Activated B cell treated with CpG ODN at 0.5 μM for 24 hours (primary cell): Measurements from ENCODE around the gene SLC6A6. TPM values are rescaled to one million over a fixed set of nuclear protein-coding genes. Genes with fewer than 3 reads are reported as not detected.

Experiments used
- ATAC-seq: fragments of 200-7000 bp; cut with Tn5 transposase; one replicate; pipeline ENCODE4 v1.10.0; 2021; ENCODE audit warnings: low read depth, mild to moderate bottlenecking, moderate library complexity
- CTCF ChIA-PET: fragments of 350-600 bp; sonication (Branson Sonifier 250); formaldehyde crosslinking; loops from one replicate; lab custom pipeline; 2021; ENCODE audit warnings: antibody characterized with exemption; lab: Charles Lee
- POLR2A ChIA-PET: fragments of 350-600 bp; sonication (Branson Sonifier 250); formaldehyde crosslinking; loops from one replicate; lab custom pipeline; 2021; ENCODE audit warnings: antibody characterized with exemption; lab: Charles Lee
- DNase-seq: peaks from one replicate; pipeline ENCODE4 v3.0.0; 2022
- H3K27ac Mint-ChIP-seq: one replicate; pipeline ENCODE4 v1.8.0; 2020; ENCODE audit warnings: mixed read lengths
- H3K27me3 Mint-ChIP-seq: one replicate; pipeline ENCODE4 v1.8.0; 2021; ENCODE audit warnings: mixed read lengths
- H3K36me3 Mint-ChIP-seq: one replicate; pipeline ENCODE4 v1.8.0; 2021; ENCODE audit warnings: low read depth, mixed read lengths
- H3K4me1 Mint-ChIP-seq: one replicate; pipeline ENCODE4 v1.8.0; 2021; ENCODE audit warnings: mixed read lengths
- H3K4me3 Mint-ChIP-seq: one replicate; pipeline ENCODE4 v1.8.0; 2020; ENCODE audit warnings: mild to moderate bottlenecking, mixed read lengths
- H3K9me3 Mint-ChIP-seq: one replicate; pipeline ENCODE4 v1.8.0; 2020; ENCODE audit warnings: mixed read lengths
- CTCF ChIP-seq: fragments of 200-600 bp; IDR thresholded peaks from one replicate; pipeline ENCODE4 v1.8.0; 2022; ENCODE audit warnings: antibody characterized with exemption, mild to moderate bottlenecking
- intact Hi-C: fragments of 100-400 bp; cut with micrococcal nuclease; formaldehyde crosslinking; loops from one replicate; pipeline ENCODE4 v1.15.1; 2024
- total RNA-seq: library from RNA; stranded (reverse); gene quantifications from 2 replicates; pipeline ENCODE4 v1.2.3, GENCODE V29; 2022

The SLC6A6 gene
- total RNA-seq, 1 donor from 2014 or later, result 67.3 TPM

GRCh38 chr3:14475621-14476020 lies 73.2 kb downstream of the SLC6A6 start:
- no peaks in the 10 kb centered on the region for H3K9me3 Mint-ChIP-seq
- H3K36me3 Mint-ChIP-seq, result peaks cover 90% of the 10 kb centered on the region
- ChIA-PET POLR2A (no interaction called here), CTCF (interaction anchor here (1.5 to 3.5 kb wide), 2 partner anchors 8 to 272 kb away, joined by 4 to 14 read pairs; no protein-coding TSS in a partner anchor)
- peaks cover 3% of the 10 kb centered on the region for H3K4me1 Mint-ChIP-seq
- H3K27ac Mint-ChIP-seq, result no peak overlapping the region
- intact Hi-C loops, result no loop called here
- DNase-seq (no peak), ATAC-seq (no peak)
- no peak overlapping the region for H3K4me3 Mint-ChIP-seq
- no peak for TF ChIP-seq CTCF
- no peaks in the 10 kb centered on the region for H3K27me3 Mint-ChIP-seq

GRCh38 chr3:14476583-14477265 lies 74.3 kb downstream of the SLC6A6 start:
- no peak overlapping the region for H3K4me3 Mint-ChIP-seq
- ChIA-PET POLR2A (no interaction called here), CTCF (interaction anchor here (1.5 to 3.5 kb wide), 2 partner anchors 9 to 273 kb away, joined by 4 to 14 read pairs; no protein-coding TSS in a partner anchor)
- H3K9me3 Mint-ChIP-seq, result no peaks in the 10 kb centered on the region
- no peaks in the 10 kb centered on the region for H3K27me3 Mint-ChIP-seq
- peaks cover 92% of the 10 kb centered on the region for H3K36me3 Mint-ChIP-seq
- ATAC-seq, result no peak
- TF ChIP-seq CTCF, result no peak
- H3K4me1 Mint-ChIP-seq, result peaks cover 3% of the 10 kb centered on the region
- no peak overlapping the region for H3K27ac Mint-ChIP-seq
- no peak for DNase-seq
- intact Hi-C loops, result no loop called here

GRCh38 chr3:14477311-14477935 lies 75.0 kb downstream of the SLC6A6 start:
- DNase-seq, result no peak
- H3K36me3 Mint-ChIP-seq, result peaks cover 91% of the 10 kb centered on the region

GRCh38 chr3:14478956-14479550 lies 76.6 kb downstream of the SLC6A6 start:
- ChIA-PET CTCF (no interaction called here), POLR2A (no interaction called here)
- Mint-ChIP-seq H3K9me3 (no peaks in the 10 kb centered on the region), H3K27ac (no peak overlapping the region), H3K36me3 (peaks cover 92% of the 10 kb centered on the region), H3K4me1 (no peaks in the 10 kb centered on the region), H3K27me3 (no peaks in the 10 kb centered on the region), H3K4me3 (no peak overlapping the region)
- no peak for DNase-seq
- no peak for ATAC-seq
- no peak for TF ChIP-seq CTCF
- intact Hi-C loops, result no loop called here

More at GRCh38 chr3:14477311-14477935, 75.0 kb downstream of the SLC6A6 start:
- intact Hi-C loops, result no loop called here
- POLR2A ChIA-PET, result interaction anchor here (0.7 kb wide), 1 partner anchor 23 kb away, joined by 6 read pairs; no protein-coding TSS in a partner anchor
- CTCF ChIA-PET, result interaction anchor here (3.5 kb wide), 1 partner anchor 10 kb away, joined by 14 read pairs; no protein-coding TSS in a partner anchor
- no peak overlapping the region for H3K4me3 Mint-ChIP-seq
- no peaks in the 10 kb centered on the region for H3K9me3 Mint-ChIP-seq
- ATAC-seq, result no peak
- TF ChIP-seq CTCF, result no peak
- H3K4me1 Mint-ChIP-seq, result peaks cover 1% of the 10 kb centered on the region
- no peak overlapping the region for H3K27ac Mint-ChIP-seq
- H3K27me3 Mint-ChIP-seq, result no peaks in the 10 kb centered on the region

GRCh38 chr3:14479591-14479990 lies 77.2 kb downstream of the SLC6A6 start:
- DNase-seq, result no peak
- H3K4me1 Mint-ChIP-seq, result no peaks in the 10 kb centered on the region
- ChIA-PET POLR2A (no interaction called here), CTCF (no interaction called here)
- H3K4me3 Mint-ChIP-seq, result no peak overlapping the region
- H3K36me3 Mint-ChIP-seq, result peaks cover 92% of the 10 kb centered on the region
- no peak overlapping the region for H3K27ac Mint-ChIP-seq
- H3K27me3 Mint-ChIP-seq, result no peaks in the 10 kb centered on the region
- ATAC-seq, result no peak
- no peak for TF ChIP-seq CTCF
- no peaks in the 10 kb centered on the region for H3K9me3 Mint-ChIP-seq
- intact Hi-C loops, result no loop called here
